ENCODE data around the gene SYNJ1.

Gene SYNJ1

GRCh38 chr21:32584472-32584871, 143.3 kb downstream of the SYNJ1 start:
- no peak for DNase-seq (ENCODE audit: extremely low read depth in 1 of 2, low read depth in 1 of 2)

- no peak for DNase-seq (ENCODE audit: extremely low read depth in 1 of 2, low read depth in 1 of 2)
Measured at GRCh38 chr21:32581732-32582131, 146.1 kb downstream of the SYNJ1 start.

- DNase-seq (ENCODE audit: extremely low read depth in 1 of 2, low read depth in 1 of 2), result no peak
Measured at GRCh38 chr21:32580949-32581348, 146.9 kb downstream of the SYNJ1 start.

Measured in stimulated activated CD8-positive, alpha-beta memory T cell treated with anti-CD3 and anti-CD28 coated beads, Interleukin-7, amount 100 ng/mL, for 48 hours (primary cell).